ENCODE measurements around the gene PANK4.

PANK4 gene

GRCh38 chr1:2528966-2529783 is 2.8 kb upstream of the PANK4 start:
- peak; percentile 59 for DNase-seq (ENCODE audit: low spot score)

- DNase-seq (ENCODE audit: low spot score), result no peak
These were observed 2.2 kb upstream of the PANK4 start for GRCh38 chr1:2528611-2528965.

DNA sequence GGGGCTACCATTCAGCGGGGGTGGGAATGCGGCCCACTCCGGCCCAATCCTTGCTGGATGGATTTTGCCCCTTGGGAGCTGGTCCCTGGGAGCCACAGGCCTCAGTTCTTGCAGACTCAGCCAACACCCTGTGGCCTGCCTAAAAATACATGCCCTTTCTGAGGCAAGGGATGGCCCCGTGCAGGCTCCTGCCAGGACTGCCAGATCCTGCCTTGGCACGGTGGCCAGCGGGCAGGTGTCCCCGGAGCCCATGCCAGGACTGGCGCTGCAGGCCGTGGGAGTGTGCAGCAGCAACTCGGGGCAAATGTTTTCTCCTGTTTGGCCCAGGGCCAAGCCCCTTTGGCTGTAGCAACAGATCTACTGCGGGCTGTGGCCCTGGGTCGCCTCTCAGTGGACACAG is 1.6 kb upstream of the PANK4 start:
- DNase-seq (ENCODE audit: low spot score), result no peak

DNA sequence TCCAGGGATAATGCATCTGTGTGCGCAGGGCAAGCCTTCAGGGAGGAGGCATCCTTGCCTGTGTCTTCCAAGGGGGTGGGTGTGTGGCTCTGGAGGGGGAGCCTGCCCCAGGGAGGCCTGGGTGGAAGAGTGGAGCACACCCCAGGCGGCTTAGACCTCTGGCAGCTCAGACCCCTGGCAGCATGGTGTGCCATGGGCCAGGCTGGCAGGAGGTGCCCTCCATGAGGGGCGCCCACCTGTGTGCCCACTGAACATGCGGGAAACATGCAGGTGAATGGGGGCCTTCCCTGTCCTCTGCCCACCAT is 1.1 kb upstream of the PANK4 start:
- no peak for DNase-seq (ENCODE audit: low spot score)

- peak; percentile 35 for DNase-seq (ENCODE audit: low spot score)
These were observed 594 bp upstream of the PANK4 start for GRCh38 chr1:2526824-2527555.

DNA sequence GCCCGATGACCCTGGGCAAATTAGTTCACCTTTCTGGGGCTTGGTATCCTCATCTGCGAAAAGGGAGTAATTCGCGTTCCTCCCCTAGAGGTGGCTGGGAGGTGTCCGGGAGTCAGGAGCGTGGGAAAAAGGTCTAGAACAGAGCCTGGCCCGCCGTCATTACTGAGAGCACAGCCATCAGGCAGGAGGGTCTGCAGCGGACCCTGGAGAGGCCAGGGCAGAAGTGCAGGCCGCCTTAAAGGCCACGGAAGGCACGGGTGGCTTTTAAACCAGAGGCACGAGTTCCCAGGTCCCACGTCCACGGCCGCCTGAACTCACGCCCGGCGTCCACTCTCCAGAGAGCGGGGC is 850 bp downstream of the PANK4 start:
- DNase-seq (ENCODE audit: low spot score), result no peak

DNA sequence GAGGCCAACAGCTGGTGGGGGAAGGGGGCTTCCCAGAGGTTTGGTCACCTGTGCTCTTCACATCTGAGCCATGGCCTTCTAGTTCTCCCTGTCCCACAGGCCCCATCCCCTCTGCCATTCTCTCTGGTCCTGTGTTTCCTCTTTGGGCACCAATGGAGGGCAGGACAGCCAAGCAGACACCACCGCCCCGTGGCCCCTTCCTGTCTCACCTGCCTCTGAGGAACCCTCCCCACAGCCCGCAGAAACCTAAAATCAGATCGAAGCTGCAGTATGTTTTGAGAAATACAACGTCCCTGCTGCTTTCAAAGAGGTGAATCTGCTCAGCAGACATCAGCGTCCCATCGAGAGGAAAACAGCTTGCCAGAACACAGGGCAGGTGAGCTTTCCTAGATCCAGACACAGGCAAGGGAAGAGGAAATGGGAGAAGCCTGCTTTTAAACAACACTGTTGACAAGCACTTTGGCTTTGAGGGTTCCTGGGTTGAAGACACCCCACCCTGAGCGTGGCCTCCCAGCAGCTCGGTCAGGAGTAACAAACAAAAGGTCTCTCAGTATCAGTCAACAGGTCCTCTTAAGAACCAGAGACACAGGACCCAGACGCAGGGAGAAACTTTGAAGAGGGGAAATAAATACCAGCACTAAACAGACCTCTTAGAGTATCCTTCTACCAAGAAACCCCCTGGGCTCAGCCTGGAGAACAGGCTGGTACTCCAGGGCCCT is 2.3 kb downstream of the PANK4 start:
- peak; percentile 58 for DNase-seq (ENCODE audit: low spot score)

GRCh38 chr1:2523191-2523890 is 3.1 kb downstream of the PANK4 start:
- peak; percentile 32 for DNase-seq (ENCODE audit: low spot score)

GRCh38 chr1:2522230-2522629 is 4.2 kb downstream of the PANK4 start:
- DNase-seq (ENCODE audit: low spot score), result no peak

GRCh38 chr1:2520806-2521205 is 5.6 kb downstream of the PANK4 start:
- no peak for DNase-seq (ENCODE audit: low spot score)

DNA sequence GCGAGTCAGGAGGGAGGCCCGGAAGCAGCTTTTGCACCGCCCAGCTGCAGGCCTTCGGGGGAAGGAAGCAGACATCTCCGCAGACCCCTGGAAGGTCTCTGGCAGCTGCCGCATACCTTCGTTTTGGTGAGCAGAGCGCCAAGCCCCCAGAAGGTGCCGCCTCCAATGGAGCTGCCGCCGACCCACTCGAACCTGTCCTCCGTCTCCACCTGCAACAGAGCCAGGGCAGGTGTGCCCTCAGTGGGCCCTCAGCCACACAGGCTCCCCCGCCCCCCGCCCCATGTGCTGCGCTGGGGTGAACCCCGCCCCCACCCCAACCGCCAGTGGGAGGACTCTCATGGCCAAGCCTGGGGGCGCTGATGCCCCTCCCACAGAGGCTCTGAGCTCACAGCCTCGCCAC is 6.2 kb downstream of the PANK4 start:
- no peak for DNase-seq (ENCODE audit: low spot score)

- DNase-seq (ENCODE audit: low spot score), result no peak
These were observed 6.7 kb downstream of the PANK4 start for GRCh38 chr1:2519729-2520128.

DNA sequence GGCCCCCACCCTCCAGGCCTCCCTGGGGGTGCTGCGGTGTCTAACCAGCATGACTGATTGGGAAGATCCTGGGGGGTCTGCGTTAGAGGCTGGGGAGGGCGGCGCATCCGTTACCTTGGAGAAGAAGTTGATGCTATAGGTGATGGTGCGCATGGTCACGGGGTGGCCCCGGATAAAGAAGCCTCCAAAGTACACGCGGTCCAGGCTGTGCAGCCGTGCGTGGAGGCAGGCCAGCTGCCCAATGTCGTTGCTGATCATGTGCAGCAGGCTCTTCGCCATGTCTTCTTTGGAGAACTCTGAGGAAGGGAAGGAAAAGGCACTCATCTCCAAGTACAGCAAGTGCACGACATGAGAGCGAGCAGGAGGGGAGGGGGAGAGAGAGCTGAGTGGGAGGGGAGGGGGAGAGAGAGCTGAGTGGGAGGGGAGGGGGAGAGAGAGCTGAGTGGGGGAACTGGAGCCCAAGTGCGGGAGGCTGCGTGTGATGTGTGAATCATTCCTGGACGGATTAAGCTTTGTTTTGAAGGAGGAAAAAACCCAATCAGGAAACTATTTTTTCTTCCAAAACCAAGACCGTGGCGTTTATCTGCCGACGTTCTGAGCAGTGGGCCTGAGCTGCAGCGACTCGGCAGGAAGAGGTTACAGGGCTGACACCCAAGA is 7.2 kb downstream of the PANK4 start:
- DNase-seq (ENCODE audit: low spot score), result no peak

GRCh38 chr1:2518528-2518927 is 7.9 kb downstream of the PANK4 start:
- DNase-seq (ENCODE audit: low spot score), result no peak

GRCh38 chr1:2517966-2518365 is 8.4 kb downstream of the PANK4 start:
- DNase-seq (ENCODE audit: low spot score), result no peak

GRCh38 chr1:2516946-2517345 is 9.4 kb downstream of the PANK4 start:
- no peak for DNase-seq (ENCODE audit: low spot score)

- no peak for DNase-seq (ENCODE audit: low spot score)
These were observed 10.3 kb downstream of the PANK4 start for GRCh38 chr1:2516124-2516523.

- no peak for DNase-seq (ENCODE audit: low spot score)
These were observed 10.7 kb downstream of the PANK4 start for GRCh38 chr1:2515763-2516080.

DNA sequence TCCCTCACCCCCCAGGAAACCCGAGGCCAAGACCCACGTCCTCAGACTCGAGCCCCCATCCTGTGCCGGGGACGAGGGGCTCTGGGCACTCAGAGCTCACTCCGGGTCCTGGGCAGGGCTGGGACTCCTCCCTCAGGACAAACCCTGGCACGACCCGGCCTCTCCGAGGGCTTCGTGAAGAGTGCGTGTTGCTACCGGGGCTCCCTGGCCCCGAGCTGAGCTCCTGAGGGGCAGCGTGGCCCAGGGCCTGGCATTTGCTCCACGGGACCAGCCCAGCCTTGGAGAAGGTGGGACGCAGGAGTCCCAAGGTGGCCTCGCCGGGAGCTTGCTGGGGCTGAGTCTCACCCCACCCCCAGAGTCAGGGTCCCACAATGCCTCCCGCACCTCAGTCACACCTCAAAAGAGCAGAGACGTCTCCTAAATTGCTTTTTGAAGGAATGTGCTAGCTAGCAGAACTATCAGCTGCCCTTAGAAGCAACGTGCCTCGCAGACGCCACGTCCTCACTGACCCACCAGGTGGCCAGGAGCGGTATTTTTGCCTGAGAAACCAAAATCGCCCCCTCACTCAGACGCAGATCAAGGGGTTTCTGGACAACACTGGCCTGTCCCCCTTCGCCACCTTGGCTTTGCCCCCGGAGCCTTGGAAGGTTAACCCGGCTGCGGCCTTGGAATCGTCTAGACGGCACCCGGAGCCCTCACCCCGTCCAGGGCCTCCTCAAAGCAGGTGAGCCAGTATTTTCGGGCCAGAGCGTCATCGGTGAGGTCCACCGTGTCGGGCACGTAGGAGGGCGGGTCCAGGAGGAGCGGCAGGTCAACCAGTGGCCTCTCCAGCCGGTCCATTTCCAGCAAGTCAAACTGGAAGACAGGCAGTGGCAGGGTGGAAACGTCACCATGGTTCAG is 11.3 kb downstream of the PANK4 start:
- no peak for DNase-seq (ENCODE audit: low spot score)

DNA sequence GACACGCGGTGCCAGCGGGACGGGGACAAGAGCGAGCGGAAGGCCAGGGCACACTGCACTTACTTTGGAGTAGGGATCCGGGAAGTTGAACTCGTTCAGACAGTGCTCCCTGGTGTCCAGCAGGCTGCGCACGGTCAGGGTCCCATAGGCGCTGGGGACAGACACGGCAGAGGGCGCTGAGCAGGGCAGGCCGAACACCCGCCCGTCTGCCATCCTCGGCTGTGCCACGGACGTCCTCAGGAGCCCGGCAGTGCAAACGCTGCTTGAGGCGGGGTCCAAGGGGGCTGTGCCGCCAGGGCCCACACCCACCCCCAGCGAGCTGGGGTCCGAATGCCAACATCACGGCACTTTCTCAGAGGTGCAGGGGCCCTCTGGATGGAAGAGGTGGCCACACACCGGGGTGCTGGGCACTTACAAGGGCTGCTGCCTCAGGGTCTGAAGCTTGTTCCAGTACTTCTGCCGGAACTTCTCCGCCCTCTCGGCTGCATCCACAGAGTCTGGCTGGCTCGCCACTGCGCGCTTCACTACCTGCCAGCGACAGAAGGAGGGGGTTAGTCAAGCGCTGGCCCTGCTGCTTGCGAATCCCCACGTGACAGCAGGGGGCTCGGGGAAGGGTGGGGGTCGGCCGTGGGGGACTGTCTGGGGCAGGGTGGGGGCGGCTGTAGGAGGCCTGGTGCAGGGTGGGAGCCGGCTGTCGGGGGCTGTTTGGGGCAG is 12.3 kb downstream of the PANK4 start:
- DNase-seq (ENCODE audit: low spot score), result no peak

All from CD4-positive, alpha-beta T cell treated with Interleukin-2 at 100 ng/mL for 4 hours (primary cell).